GM12878 (cell line): ENCODE data around the gene DYNLL2. TPM values are rescaled to one million over a fixed set of nuclear protein-coding genes. Genes with fewer than 3 reads are reported as not detected.

Experiments
- ATAC-seq: fragments of 200-7000 bp; cut with Tn5 transposase; 3 replicates; pipeline ENCODE4 v1.9.1; 2020; ENCODE audit warnings: mild to moderate bottlenecking, moderate library complexity
- BruUV-seq: library from RNA; stranded (reverse); fragments of 400-500 nt; replicated peaks from 2 replicates; lab custom pipeline; 2021; lab: Mats Ljungman, UMichigan
- CTCF ChIA-PET: fragments of 300-600 bp; sonication (Branson Sonifier 250); formaldehyde crosslinking; extraction: SDS; loops from one replicate; lab custom pipeline; 2021; ENCODE audit warnings: inconsistent platforms; lab: Yijun Ruan, JAX
- POLR2A ChIA-PET: fragments of 350-600 bp; formaldehyde crosslinking; extraction: SDS; loops from one replicate; lab custom pipeline; 2021; ENCODE audit warnings: inconsistent platforms; lab: Charles Lee
- RAD21 ChIA-PET: fragments of 300-600 bp; sonication (Branson Sonifier 250); formaldehyde crosslinking; loops from one replicate; lab custom pipeline; 2023; ENCODE audit warnings: antibody characterized with exemption; ENCODE audit not compliant: unreplicated experiment; lab: Charles Lee
- SMC1A ChIA-PET: fragments of 300-600 bp; sonication (Branson Sonifier 250); formaldehyde crosslinking; loops from one replicate; lab custom pipeline; 2023; ENCODE audit not compliant: unreplicated experiment, uncharacterized antibody; lab: Charles Lee
- DNase-seq: peaks from one replicate; pipeline ENCODE4 v3.0.0-alpha.2; 2011; ENCODE audit warnings: low read depth, low spot score
- FAIRE-seq: peaks from 3 replicates; lab custom pipeline; 2011; peaks lifted over from hg19 to GRCh38; lab: Jason Lieb, UNC
- H2AFZ ChIP-seq: 2 replicates; pipeline ENCODE4 v1.6.0; 2011; ENCODE audit warnings: low read depth, low read length, control low read depth; ENCODE audit not compliant: control insufficient read depth
- H3K27ac ChIP-seq: 2 replicates; pipeline ENCODE4 v1.5.1; 2011; ENCODE audit warnings: control low read depth; ENCODE audit not compliant: control insufficient read depth, insufficient read depth
- H3K27me3 ChIP-seq, 2 experiments: replicated peaks in 1 of 2; 2 replicates each; pipeline versions ENCODE4 v1.6.0 to v1.6.1; 2011; ENCODE audit warnings: low read length in 1 of 2; ENCODE audit not compliant: control insufficient read depth in 2 of 2, insufficient read depth in 2 of 2
- H3K36me3 ChIP-seq, 2 experiments: 2 replicates each; pipeline ENCODE4 v1.5.1; 2011; ENCODE audit warnings: low read length in 1 of 2; ENCODE audit not compliant: control insufficient read depth in 2 of 2, insufficient read depth in 2 of 2
- H3K4me1 ChIP-seq: 2 replicates; pipeline ENCODE4 v1.6.1; 2011; ENCODE audit warnings: mild to moderate bottlenecking, low read length, moderate library complexity, mixed read lengths; ENCODE audit not compliant: control insufficient read depth, insufficient read depth
- H3K4me2 ChIP-seq: 2 replicates; pipeline ENCODE4 v1.6.0; 2011; ENCODE audit warnings: control low read depth; ENCODE audit not compliant: control insufficient read depth, insufficient read depth
- H3K4me3 ChIP-seq: fragments of 200-600 bp; sonication (generic); 2 replicates; pipeline ENCODE4 v1.5.1; 2016
- H3K79me2 ChIP-seq: 2 replicates; pipeline ENCODE4 v1.6.0; 2011; ENCODE audit warnings: low read length; ENCODE audit not compliant: control insufficient read depth, insufficient read depth
- H3K9ac ChIP-seq: 2 replicates; pipeline ENCODE4 v1.8.0; 2011; ENCODE audit warnings: low read length, control low read depth, mixed read lengths; ENCODE audit not compliant: control insufficient read depth, insufficient read depth
- H3K9me3 ChIP-seq: replicated peaks from 3 replicates; pipeline ENCODE4 v1.5.1; 2011; ENCODE audit warnings: mild to moderate bottlenecking, low read length; ENCODE audit not compliant: control insufficient read depth, insufficient read depth
- H4K20me1 ChIP-seq: 2 replicates; pipeline ENCODE4 v1.6.0; 2011; ENCODE audit not compliant: control insufficient read depth, insufficient read depth
- CEBPB ChIP-seq, 2 experiments: fragments of 150-350 bp in 1 of 2; IDR thresholded peaks; 2 replicates each; pipeline ENCODE4 v1.6.1; 2012 to 2014; ENCODE audit warnings: low read depth in 2 of 2, low read length in 2 of 2, borderline replicate concordance in 1 of 2, inconsistent platforms in 1 of 2
- CTCF ChIP-seq, 3 experiments: IDR thresholded peaks in 2 of 3; conservative IDR thresholded peaks in 1 of 3; 2 replicates each; pipeline ENCODE4 v1.5.1; 2011; ENCODE audit warnings: low read depth in 3 of 3, low read length in 3 of 3, mild to moderate bottlenecking in 3 of 3, control low read depth in 2 of 3, moderate library complexity in 2 of 3, inconsistent platforms in 1 of 3, mixed read lengths in 1 of 3; ENCODE audit not compliant: control insufficient read depth in 2 of 3, insufficient read depth in 1 of 3; ENCODE audit errors: extremely low read depth in 1 of 3
- ELK1 ChIP-seq: IDR thresholded peaks from 2 replicates; pipeline ENCODE4 v1.6.1; 2012; ENCODE audit warnings: low read depth, low read length, improper control_type of control experiment
- HDAC6 ChIP-seq: fragments of 200-600 bp; sonication (generic); IDR thresholded peaks from one replicate; pipeline ENCODE4 v1.8.0; 2017; ENCODE audit warnings: antibody characterized with exemption; ENCODE audit not compliant: unreplicated experiment
- JUNB ChIP-seq: IDR thresholded peaks from 2 replicates; pipeline ENCODE4 v1.6.1; 2016; ENCODE audit warnings: antibody characterized with exemption, mild to moderate bottlenecking
- POLR2A ChIP-seq: IDR thresholded peaks from 2 replicates; pipeline ENCODE4 v1.6.1; 2011; ENCODE audit warnings: low read depth, mild to moderate bottlenecking, low read length
- POLR2AphosphoS2 ChIP-seq: IDR thresholded peaks from 2 replicates; pipeline ENCODE4 v1.6.1; 2011; ENCODE audit warnings: low read depth, mild to moderate bottlenecking, low read length, improper control_type of control experiment, moderate library complexity
- RB1 ChIP-seq: fragments of 450-650 bp; formaldehyde crosslinking; IDR thresholded peaks from 2 replicates; pipeline ENCODE4 v1.6.1; 2017; ENCODE audit warnings: mild to moderate bottlenecking, borderline replicate concordance
- RELB ChIP-seq: fragments of 450-650 bp; IDR thresholded peaks from 2 replicates; pipeline ENCODE4 v1.6.1; 2017; ENCODE audit warnings: low read depth, mild to moderate bottlenecking, moderate library complexity
- RFX5 ChIP-seq: IDR thresholded peaks from 2 replicates; pipeline ENCODE4 v1.6.1; 2011; ENCODE audit warnings: low read depth, low read length, improper control_type of control experiment
- TCF7 ChIP-seq: IDR thresholded peaks from 2 replicates; pipeline ENCODE4 v1.6.1; 2014; ENCODE audit warnings: antibody characterized with exemption, borderline replicate concordance
- YBX1 ChIP-seq: fragments of 450-650 bp; IDR thresholded peaks from 2 replicates; pipeline ENCODE4 v1.6.1; 2016; ENCODE audit warnings: antibody characterized with exemption
- WGBS: methylation state at CpG from one replicate; pipeline ENCODE4 v1.1.6; 2016; ENCODE audit warnings: low lambda C conversion rate; ENCODE audit not compliant: insufficient replicate concordance, insufficient coverage; ENCODE audit errors: missing lambda C conversion rate; 5-methylcytosine and 5-hydroxymethylcytosine counted together
- in situ Hi-C: fragments of 300-500 bp; cut with MboI; formaldehyde crosslinking; loops from 9 replicates; pipeline ENCODE4 v1.14.3; 2018; ENCODE audit warnings: mixed read lengths
- intact Hi-C: fragments of 100-400 bp; cut with micrococcal nuclease; formaldehyde crosslinking; loops from one replicate; pipeline ENCODE4 v1.14.2; 2022; ENCODE audit not compliant: unreplicated experiment
- polyA plus RNA-seq, 11 experiments: library from polyadenylated mRNA; depleted of rRNA in 4 of 11; unstranded in 6 of 11; stranded (reverse) in 5 of 11; fragments of >200 nt; fragmentation: Nextera tagmentation in 4 of 11; fragmentation: Illumina TruSeq in 1 of 11; extraction: Ambion mirVana in 4 of 11; extraction: Trizol in 1 of 11; gene quantifications; 1 replicate in 1 of 11; 2 replicates in 10 of 11; pipeline versions ENCODE4 v1.2.1 to v1.2.3, GENCODE V29; 2011 to 2016; ENCODE audit warnings: inconsistent platforms in 2 of 11, missing spikeins in 2 of 11, low read depth in 1 of 11
- total RNA-seq, 4 experiments: library from RNA; depleted of rRNA in 3 of 4; stranded (reverse); fragments of >200 nt in 3 of 4; fragmentation: Illumina TruSeq in 1 of 4; extraction: Trizol in 1 of 4; gene quantifications; 2 replicates each; pipeline versions ENCODE4 v1.2.1 to v1.2.3, GENCODE V29; 2013 to 2021

The DYNLL2 gene
- total and polyA plus RNA-seq, 10 of the 15 experiments (the other 5 are each of a cell fraction or from before 2014, with no cell fraction given), result 0.62 to 19.2 (median 9.1) TPM

GRCh38 chr17:58039975-58040374, 43.2 kb upstream of the DYNLL2 start (continued):
- TF ChIP-seq ELK1 (no peak), RFX5 (no peak), JUNB (no peak), TCF7 (no peak), CTCF (IDR thresholded peaks at IDR 0.05 in 2 of 3, conservative IDR thresholded peaks at IDR 0.05 in 1 of 3; ENCODE audit: control insufficient read depth in 2 of 3, extremely low read depth in 1 of 3, insufficient read depth in 1 of 3, low read depth in 3 of 3, low read length in 3 of 3) (no peak), POLR2A (no peak)

- H3K4me1 ChIP-seq, result no peaks in the 10 kb centered on the region
- in situ Hi-C loops (no loop called here), intact Hi-C loops (no loop called here)
- no peak overlapping the region for H3K4me2 ChIP-seq
- H3K9me3 ChIP-seq, result no peaks in the 10 kb centered on the region
- no peak overlapping the region for H3K4me3 ChIP-seq
- ChIA-PET SMC1A (interaction anchor here (0.7 kb wide), 1 partner anchor 8 kb away, joined by 3 read pairs; no protein-coding TSS in a partner anchor), RAD21 (no interaction called here), CTCF (no interaction called here), POLR2A (no interaction called here)
- DNase-seq, result no peak
- WGBS, result 27% methylated on average over 8 of the region's 8 CpGs
- no peaks in the 10 kb centered on the region for H3K36me3 ChIP-seq
- BruUV-seq, result no TSS peak
- no peak for ATAC-seq
- no peak overlapping the region for H2AFZ ChIP-seq
- H3K9ac ChIP-seq, result no peak overlapping the region
- H3K27ac ChIP-seq, result no peak overlapping the region
- no peaks in the 10 kb centered on the region for H4K20me1 ChIP-seq
- no peaks in the 10 kb centered on the region for H3K79me2 ChIP-seq
- no peak for TF ChIP-seq CEBPB (IDR thresholded peaks at IDR 0.05; ENCODE audit: borderline replicate concordance in 1 of 2, low read depth in 2 of 2, low read length in 2 of 2)
- no peak for TF ChIP-seq POLR2AphosphoS2
- no peak for TF ChIP-seq RELB
- TF ChIP-seq RB1, result no peak
- TF ChIP-seq HDAC6, result no peak
- TF ChIP-seq RFX5, result no peak
- no peak for TF ChIP-seq YBX1
- TF ChIP-seq, all 136 proteins: peak for 0
- 0 out of 4 replicates have a peak, but pooled peaks cover 0 to 2% of the 10 kb centered on the region in 2 experiments for H3K27me3 ChIP-seq
- no peak for FAIRE-seq
Observed at GRCh38 chr17:58040386-58040785, 42.8 kb upstream of the DYNLL2 start.
